Myocyte (in vitro differentiated cells): ENCODE data around the gene DENND2A. TPM values are rescaled to one million over a fixed set of nuclear protein-coding genes. Genes with fewer than 3 reads are reported as not detected.
"Not testable (repeated sequence)": the region's sequence is repeated elsewhere in the genome, so short reads cannot be mapped to it uniquely, and the experiment has no call there.

ENCODE experiments used
- DNase-seq: peaks from one replicate; pipeline ENCODE4 v3.0.0-alpha.2; 2012; ENCODE audit warnings: low read depth
- total RNA-seq: library from RNA; depleted of rRNA; stranded (reverse); fragments of >200 nt; gene quantifications from 2 replicates; pipeline ENCODE4 v1.2.3, GENCODE V29; 2014

The DENND2A gene
- total RNA-seq, 1 donor from 2014 or later = 0.05 TPM

GRCh38 chr7:140649556-140650205, 9.1 kb upstream of the DENND2A start:
- DNase-seq = peak; percentile 24

- DNase-seq = peak; percentile 70
These were observed 6.5 kb upstream of the DENND2A start for GRCh38 chr7:140646931-140647647.

DNA sequence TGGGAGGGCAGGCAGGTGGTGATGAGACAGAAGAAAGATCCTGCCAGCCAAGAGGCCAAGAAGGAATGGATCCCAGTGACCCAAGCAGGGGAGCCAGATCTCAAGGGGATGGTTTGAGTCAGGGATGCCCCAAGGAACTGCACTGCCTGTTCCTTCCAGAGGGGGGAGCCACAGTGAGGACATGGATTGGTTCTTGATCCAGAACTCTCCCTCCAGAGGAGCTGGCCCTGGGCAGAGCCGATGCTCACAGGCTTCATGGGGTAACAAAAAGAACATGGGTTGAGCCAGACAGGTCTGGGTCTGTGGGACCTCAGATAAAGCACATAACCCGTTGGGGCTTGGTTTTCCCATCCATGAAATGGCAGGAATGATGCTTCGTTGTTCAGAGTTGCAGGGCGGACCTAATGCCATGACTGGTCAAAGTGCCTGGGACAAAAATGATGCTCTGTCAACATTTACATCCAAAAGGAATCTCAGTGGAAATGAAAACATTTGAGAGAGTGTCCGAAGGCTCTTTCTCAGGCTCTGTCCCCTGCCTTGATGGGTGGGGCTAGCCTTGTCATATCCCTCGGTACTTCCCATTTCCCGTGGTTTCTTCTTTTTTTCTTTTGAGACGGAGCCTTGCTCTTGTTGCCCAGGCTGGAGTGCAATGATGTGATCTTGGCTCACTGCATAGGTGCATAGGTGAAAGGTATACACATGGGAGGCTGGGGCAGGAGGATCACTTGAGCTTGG, 4.7 kb upstream of the DENND2A start:
- DNase-seq = no peak

GRCh38 chr7:140644761-140645160, 4.1 kb upstream of the DENND2A start:
- not testable (repeated sequence) for DNase-seq

DNA sequence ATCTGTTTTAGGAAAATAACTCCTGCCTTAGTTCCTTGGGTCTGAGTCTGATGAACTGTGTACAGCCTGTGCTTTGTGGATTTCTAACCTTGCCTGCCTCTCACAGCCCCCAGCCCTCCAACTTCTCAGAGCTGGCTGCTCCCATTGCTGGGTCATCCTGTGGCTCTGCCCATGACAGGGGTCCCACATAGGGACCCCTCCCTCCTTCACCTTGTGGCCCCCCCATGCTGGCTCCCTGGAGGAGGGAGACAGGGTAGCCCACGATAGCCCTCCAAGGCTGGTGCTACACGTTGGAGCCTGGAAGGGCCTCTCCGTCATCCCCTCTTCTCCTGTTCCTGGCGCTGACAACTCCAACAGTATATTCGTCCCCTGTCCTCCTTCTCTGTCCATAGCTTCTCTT, 2.8 kb upstream of the DENND2A start:
- no peak for DNase-seq

DNA sequence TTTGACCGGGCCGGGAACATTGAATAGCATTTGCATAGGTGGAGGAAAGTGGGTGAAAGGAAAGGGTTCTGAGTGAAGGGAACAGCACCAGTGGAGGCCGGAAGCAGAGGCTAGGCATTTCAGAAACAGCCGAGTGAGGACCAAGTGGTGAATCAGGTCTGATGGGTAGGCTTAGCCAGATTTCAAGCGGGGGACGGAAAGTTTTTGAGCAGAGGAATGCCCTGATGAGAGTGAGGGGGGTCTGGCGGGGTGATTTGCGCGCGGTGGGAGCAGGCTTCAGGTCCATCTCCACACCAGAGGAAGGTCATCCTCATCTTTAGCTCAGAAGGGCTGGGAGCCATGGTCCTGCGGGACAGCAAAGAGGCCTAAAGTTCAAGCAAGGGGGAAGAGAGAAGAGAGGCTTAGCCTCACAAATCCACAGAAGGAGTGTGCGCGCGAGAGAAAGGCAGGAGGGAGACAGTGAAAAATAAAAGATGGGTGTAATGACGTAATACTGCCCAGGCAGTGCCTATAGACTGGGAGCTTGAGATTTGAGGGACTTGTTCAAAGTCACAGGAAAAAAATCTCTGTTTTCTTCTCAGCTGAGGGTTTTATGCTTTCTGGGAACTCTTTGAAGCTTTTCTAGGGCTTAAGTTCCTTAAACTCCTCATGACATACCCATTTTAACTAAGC, 1.0 kb upstream of the DENND2A start:
- no peak for DNase-seq

DNA sequence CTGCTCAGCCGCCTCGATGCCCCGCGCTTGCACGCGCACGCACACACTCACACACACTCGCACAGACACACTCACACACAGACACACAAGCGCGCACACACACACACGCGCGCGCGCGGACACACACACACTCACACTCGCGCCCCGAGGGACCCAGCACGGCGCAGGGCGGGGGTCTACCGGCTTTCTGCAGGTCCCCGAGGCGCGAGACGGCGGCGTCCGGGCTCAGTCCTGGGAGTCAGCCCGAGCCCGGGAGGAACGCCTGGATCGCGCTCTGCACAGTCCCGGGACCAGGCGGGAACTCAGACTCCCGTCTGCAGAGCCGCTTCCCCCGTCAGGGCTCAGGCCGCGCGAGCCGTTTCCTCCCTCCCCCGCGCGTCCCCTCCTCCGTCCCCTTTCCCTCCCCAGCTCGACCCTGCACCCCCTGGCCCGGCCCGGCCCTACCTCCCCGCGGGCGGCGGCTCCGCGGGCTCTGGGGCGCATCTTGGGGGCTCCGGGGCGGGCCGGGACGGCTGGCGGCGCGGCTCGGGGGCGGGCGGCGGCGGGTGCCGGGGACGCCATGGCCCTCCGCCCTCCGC, 464 bp downstream of the DENND2A start:
- no peak for DNase-seq

- no peak for DNase-seq
These were observed 1.1 kb downstream of the DENND2A start for GRCh38 chr7:140639366-140640053.

DNA sequence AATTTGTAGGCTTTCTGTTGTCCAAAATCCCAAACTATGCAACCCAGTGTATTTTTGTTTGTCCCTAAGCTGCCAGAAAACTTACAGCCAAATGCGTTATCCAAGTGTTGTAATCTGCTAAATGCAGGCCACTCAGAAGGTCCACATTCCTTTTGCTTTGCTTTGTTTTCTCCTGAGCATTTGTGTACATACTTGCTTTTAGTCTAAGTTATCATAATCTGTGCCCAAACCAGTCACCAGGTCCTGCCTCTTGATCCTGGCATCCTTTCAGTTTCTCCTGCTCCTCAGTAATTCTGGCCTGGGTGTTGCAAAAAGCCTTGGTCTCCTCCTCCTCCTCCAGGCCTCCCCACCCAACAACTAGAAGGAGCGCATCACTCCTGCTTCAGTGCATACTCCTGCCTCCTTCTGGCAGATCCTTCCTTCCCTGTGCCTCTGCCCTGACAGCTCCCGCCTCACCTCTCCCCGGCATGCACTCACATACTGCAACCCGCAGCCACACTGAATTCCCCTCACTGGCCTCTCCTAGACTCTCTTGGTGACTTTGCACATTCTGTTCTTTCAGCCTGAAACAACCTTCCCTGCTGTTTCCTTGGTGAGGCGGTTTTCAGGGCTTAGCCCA, 2.3 kb downstream of the DENND2A start:
- DNase-seq = no peak

GRCh38 chr7:140637400-140637799, 3.2 kb downstream of the DENND2A start:
- no peak for DNase-seq

DNA sequence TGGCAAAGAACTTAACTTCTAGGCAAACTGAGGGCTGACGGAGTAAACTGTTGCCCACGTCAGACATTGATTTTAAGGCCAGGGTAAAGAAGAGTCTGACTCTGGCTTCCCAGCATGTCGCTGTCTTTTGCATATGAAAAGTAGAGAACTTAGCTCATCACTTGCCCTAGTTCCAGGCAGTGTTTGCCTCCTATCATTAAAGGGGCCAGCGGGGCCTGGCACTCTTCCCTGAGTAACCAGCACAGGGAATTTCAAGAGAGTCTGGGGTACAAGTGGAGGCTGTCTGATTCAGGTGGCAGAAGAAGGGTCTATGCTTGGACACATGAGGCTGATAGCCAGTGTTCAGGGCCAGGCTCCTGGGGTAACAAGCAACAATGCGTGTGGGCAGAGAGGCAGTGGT, 4.8 kb downstream of the DENND2A start:
- DNase-seq = no peak

GRCh38 chr7:140635345-140635744, 5.3 kb downstream of the DENND2A start:
- no peak for DNase-seq

DNA sequence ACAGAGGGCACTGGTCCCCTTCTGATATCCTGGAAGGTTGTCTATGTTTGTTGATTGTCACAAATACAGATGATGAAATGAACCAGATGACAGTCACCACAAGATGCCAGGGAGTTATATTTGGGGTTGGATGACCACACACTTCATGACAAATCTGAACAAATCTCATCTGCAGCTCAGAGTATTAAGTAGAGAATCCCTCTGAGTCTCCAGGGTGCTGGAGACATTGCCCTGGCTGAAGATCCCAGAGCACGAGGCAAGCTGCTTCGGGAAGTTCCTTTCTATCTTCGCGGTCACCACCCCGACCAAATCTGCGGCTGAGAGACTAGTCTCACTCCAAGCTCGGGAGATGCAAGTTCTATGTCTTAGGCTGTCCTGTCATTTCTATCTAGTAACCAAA, 9.0 kb downstream of the DENND2A start:
- peak; percentile 89 for DNase-seq

DNA sequence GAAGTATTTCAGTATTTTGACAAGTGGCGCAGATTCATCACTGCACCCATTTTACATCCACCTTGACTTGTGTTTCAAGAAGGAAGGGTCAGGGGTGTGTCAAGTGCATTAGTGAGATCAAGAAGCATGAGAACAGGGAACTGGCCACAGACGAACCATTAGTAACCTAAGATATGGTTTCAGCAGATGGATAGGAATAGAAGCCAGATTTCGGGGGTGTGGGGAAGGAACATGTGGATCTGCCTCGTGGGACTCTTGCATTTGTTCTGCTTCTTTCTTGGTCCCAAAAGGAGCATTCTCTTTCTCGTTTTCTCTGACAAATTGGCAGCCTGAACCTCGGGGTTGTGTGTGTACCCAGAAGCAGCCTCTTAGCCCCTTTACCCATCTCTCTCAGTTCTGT, 9.6 kb downstream of the DENND2A start:
- peak; percentile 64 for DNase-seq

GRCh38 chr7:140625908-140626868, 14.4 kb downstream of the DENND2A start:
- peak; percentile 87 for DNase-seq

- not testable (repeated sequence) for DNase-seq
These were observed 15.4 kb downstream of the DENND2A start for GRCh38 chr7:140625192-140625558.

DNA sequence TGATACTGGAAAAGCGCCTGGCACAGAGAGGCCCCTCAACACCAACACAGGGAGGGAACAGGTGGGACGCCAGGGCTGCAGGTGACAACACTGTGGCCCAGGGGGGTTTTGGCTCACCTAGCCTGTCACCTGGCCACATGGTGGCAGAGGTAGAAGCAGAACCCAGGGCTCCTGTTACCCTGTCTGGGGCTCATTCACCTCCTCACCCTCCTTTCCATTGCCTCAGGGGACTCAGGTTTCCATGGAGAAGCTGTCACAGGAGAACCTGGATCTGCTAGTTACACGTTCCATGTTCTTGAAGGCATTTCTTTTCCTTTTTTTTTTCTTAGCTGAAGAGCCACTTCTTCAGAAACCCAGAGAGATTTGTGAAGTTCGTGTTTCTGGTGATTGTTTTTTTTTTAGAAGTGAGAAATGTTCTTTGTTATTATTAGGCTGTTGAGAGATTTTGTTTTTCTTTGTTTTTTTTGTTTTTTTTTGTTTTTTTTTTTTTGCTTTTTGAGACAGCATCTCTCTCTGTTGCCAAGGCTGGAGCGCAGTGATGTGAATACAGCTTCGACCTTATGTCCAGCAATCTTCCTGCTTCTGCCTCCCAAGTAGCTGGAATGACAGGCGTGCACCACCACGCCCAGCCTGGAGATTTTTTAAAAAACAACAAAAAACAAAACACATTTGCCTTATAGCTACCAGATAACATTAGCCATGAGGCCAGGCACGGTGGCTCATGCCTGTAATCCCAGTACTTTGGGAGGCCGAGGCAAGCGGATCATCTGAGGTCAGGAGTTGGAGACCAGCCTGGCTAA, 16.0 kb downstream of the DENND2A start:
- DNase-seq = no peak

- DNase-seq = no peak
These were observed 16.6 kb downstream of the DENND2A start for GRCh38 chr7:140623980-140624379.
